SK-N-SH (cell line): ENCODE results near the gene SENP8. TPM values are rescaled to one million over a fixed set of nuclear protein-coding genes. Genes with fewer than 3 reads are reported as not detected.

Experiments
- CTCF ChIA-PET: fragments of 300-600, 350-600 bp; formaldehyde crosslinking; extraction: SDS; loops from one replicate; lab custom pipeline; 2021; lab: Yijun Ruan, JAX
- POLR2A ChIA-PET: fragments of 350-600 bp; sonication (Branson Sonifier 250); formaldehyde crosslinking; extraction: SDS; loops from one replicate; lab custom pipeline; 2020; ENCODE audit warnings: antibody characterized with exemption, inconsistent platforms; lab: Yijun Ruan, JAX
- DNase-seq: peaks from one replicate; pipeline ENCODE4 v3.0.0; 2012
- H2AFZ ChIP-seq: fragments of 200-600 bp; sonication (generic); 2 replicates; pipeline ENCODE4 v1.8.1; 2016; ENCODE audit warnings: antibody characterized with exemption, mild to moderate bottlenecking, low read depth
- H3F3A ChIP-seq: fragments of 200-600 bp; sonication (generic); replicated peaks from 2 replicates; pipeline ENCODE3; 2016; ENCODE audit warnings: antibody characterized with exemption, mild to moderate bottlenecking; ENCODE audit not compliant: insufficient read depth
- H3K27ac ChIP-seq, 2 experiments: fragments of 200-500 bp in 1 of 2; fragments of 200-600 bp in 1 of 2; sonication (Bioruptor generic) in 1 of 2; sonication (generic), shearing (Covaris generic) in 1 of 2; 2 replicates each; pipeline versions ENCODE4 v1.5.1 to v1.6.1; 2014 to 2016; ENCODE audit warnings: low read depth in 2 of 2, inconsistent platforms in 1 of 2, low read length in 1 of 2, mild to moderate bottlenecking in 1 of 2, mixed read lengths in 1 of 2
- H3K27me3 ChIP-seq: fragments of 200-600 bp; sonication (generic), shearing (Covaris generic); 2 replicates; pipeline ENCODE4 v1.6.1; 2016; ENCODE audit warnings: mixed run types; ENCODE audit not compliant: insufficient read depth
- H3K36me3 ChIP-seq, 2 experiments: fragments of 200-500 bp in 1 of 2; fragments of 200-600 bp in 1 of 2; sonication (Bioruptor generic) in 1 of 2; sonication (generic) in 1 of 2; replicated peaks in 1 of 2; 2 replicates each; pipeline versions ENCODE3 to v1.5.1; 2014 to 2016; ENCODE audit warnings: low read length in 1 of 2, mild to moderate bottlenecking in 1 of 2; ENCODE audit not compliant: insufficient read depth in 2 of 2, control insufficient read depth in 1 of 2
- H3K4me1 ChIP-seq, 2 experiments: fragments of 200-500 bp in 1 of 2; fragments of 200-600 bp in 1 of 2; sonication (Bioruptor generic) in 1 of 2; sonication (generic), shearing (Covaris generic) in 1 of 2; 2 replicates each; pipeline versions ENCODE4 v1.5.1 to v1.6.1; 2014 to 2016; ENCODE audit warnings: low read depth in 1 of 2, low read length in 1 of 2, mixed run types in 1 of 2; ENCODE audit not compliant: insufficient read depth in 2 of 2, control insufficient read depth in 1 of 2
- H3K4me2 ChIP-seq: fragments of 200-600 bp; sonication (generic), shearing (Covaris generic); 2 replicates; pipeline ENCODE4 v1.6.1; 2017; ENCODE audit warnings: mixed run types
- H3K4me3 ChIP-seq, 2 experiments: fragments of 200-500 bp in 1 of 2; fragments of 200-600 bp in 1 of 2; sonication (Bioruptor generic) in 1 of 2; sonication (generic), shearing (Covaris generic) in 1 of 2; 2 replicates each; pipeline versions ENCODE4 v1.5.1 to v1.8.1; 2014 to 2016; ENCODE audit warnings: low read depth in 2 of 2, inconsistent platforms in 1 of 2, low read length in 1 of 2, mild to moderate bottlenecking in 1 of 2, mixed read lengths in 1 of 2, moderate library complexity in 1 of 2
- H3K79me2 ChIP-seq: fragments of 200-600 bp; sonication (generic); 2 replicates; pipeline ENCODE4 v1.8.1; 2017; ENCODE audit warnings: mild to moderate bottlenecking; ENCODE audit not compliant: insufficient read depth
- H3K9ac ChIP-seq: fragments of 200-600 bp; sonication (generic); 2 replicates; pipeline ENCODE4 v1.6.1; 2017; ENCODE audit warnings: mixed run types
- H3K9me2 ChIP-seq: fragments of 200-600 bp; sonication (generic); 2 replicates; pipeline ENCODE4 v1.6.1; 2017; ENCODE audit warnings: mixed run types
- H3K9me3 ChIP-seq: fragments of 200-600 bp; sonication (generic); 2 replicates; pipeline ENCODE4 v1.6.1; 2017; ENCODE audit warnings: mixed run types, mild to moderate bottlenecking, moderate library complexity
- H4K20me1 ChIP-seq: fragments of 200-600 bp; sonication (generic); 2 replicates; pipeline ENCODE4 v1.6.1; 2017; ENCODE audit warnings: mild to moderate bottlenecking, mixed run types; ENCODE audit not compliant: insufficient read depth
- CHD2 ChIP-seq: fragments of 150-350 bp; IDR thresholded peaks from 2 replicates; pipeline ENCODE4 v1.6.1; 2018; ENCODE audit warnings: low read length; ENCODE audit not compliant: partially characterized antibody
- ELF1 ChIP-seq: IDR thresholded peaks from 2 replicates; pipeline ENCODE4 v1.4.0; 2012
- FOSL2 ChIP-seq: IDR thresholded peaks from 2 replicates; pipeline ENCODE4 v1.4.0; 2012; ENCODE audit warnings: low read depth, mild to moderate bottlenecking, moderate library complexity, borderline replicate concordance
- FOXM1 ChIP-seq: IDR thresholded peaks from 2 replicates; pipeline ENCODE4 v1.4.0; 2012; ENCODE audit warnings: low read depth, mild to moderate bottlenecking
- GABPA ChIP-seq: IDR thresholded peaks from 2 replicates; pipeline ENCODE4 v1.4.0; 2012; ENCODE audit warnings: low read depth, mild to moderate bottlenecking
- MAX ChIP-seq: IDR thresholded peaks from 2 replicates; pipeline ENCODE4 v1.4.0; 2012; ENCODE audit warnings: low read depth
- MEF2A ChIP-seq: IDR thresholded peaks from 2 replicates; pipeline ENCODE4 v1.4.0; 2012; ENCODE audit warnings: low read depth, borderline replicate concordance
- MXI1 ChIP-seq: IDR thresholded peaks from 2 replicates; pipeline ENCODE4 v1.6.1; 2012; ENCODE audit warnings: mild to moderate bottlenecking, low read depth, low read length, improper control_type of control experiment
- RFX5 ChIP-seq: IDR thresholded peaks from 2 replicates; pipeline ENCODE4 v1.6.1; 2012; ENCODE audit warnings: mild to moderate bottlenecking, improper control_type of control experiment, low read length
- SIN3A ChIP-seq: IDR thresholded peaks from 2 replicates; pipeline ENCODE4 v1.6.1; 2012; ENCODE audit warnings: low read depth, mild to moderate bottlenecking, low read length, moderate library complexity, borderline replicate concordance
- TCF12 ChIP-seq: IDR thresholded peaks from 2 replicates; pipeline ENCODE4 v1.4.0; 2012
- TEAD4 ChIP-seq: IDR thresholded peaks from 2 replicates; pipeline ENCODE4 v1.4.0; 2012; ENCODE audit warnings: mild to moderate bottlenecking, borderline replicate concordance; ENCODE audit not compliant: insufficient read depth
- USF1 ChIP-seq: IDR thresholded peaks from 2 replicates; pipeline ENCODE4 v1.4.0; 2012; ENCODE audit warnings: low read depth, borderline replicate concordance
- YY1 ChIP-seq: IDR thresholded peaks from 2 replicates; pipeline ENCODE4 v1.4.0; 2012; ENCODE audit warnings: low read depth, mild to moderate bottlenecking
- ZBTB33 ChIP-seq: IDR thresholded peaks from 2 replicates; pipeline ENCODE4 v1.4.0; 2012; ENCODE audit warnings: low read depth, borderline replicate concordance
- WGBS: methylation state at CpG from one replicate; pipeline ENCODE4 v1.1.6; 2017; ENCODE audit warnings: low lambda C conversion rate; 5-methylcytosine and 5-hydroxymethylcytosine counted together
- polyA plus RNA-seq, 3 experiments: library from polyadenylated mRNA; depleted of rRNA; stranded (reverse); fragments of >200 nt; gene quantifications; 2 replicates each; pipeline ENCODE4 v1.2.3, GENCODE V29; 2012

The SENP8 gene
- polyA plus RNA-seq, 1 of the 3 experiments (the other 2 are of a cell fraction), result 1.4 TPM

GRCh38 chr15:72173401-72173800, 55.2 kb downstream of the SENP8 start:
- POLR2A ChIA-PET, result no interaction called here
- CTCF ChIA-PET, result interaction anchor here (0.8 to 1.2 kb wide), 2 partner anchors 18 to 1060 kb away, joined by 3 read pairs; no protein-coding TSS in a partner anchor

GRCh38 chr15:72173864-72174550, 55.8 kb downstream of the SENP8 start:
- Histone ChIP-seq H3K27me3 (no peaks in the 10 kb centered on the region), H3K79me2 (no peaks in the 10 kb centered on the region), H3K4me1 (no peaks in the 10 kb centered on the region), H2AFZ (no peak overlapping the region), H3K9me3 (no peaks in the 10 kb centered on the region), H3K9me2 (no peaks in the 10 kb centered on the region), H4K20me1 (no peaks in the 10 kb centered on the region), H3K4me2 (no peak overlapping the region), H3K9ac (no peak overlapping the region), H3K4me3 (no peak overlapping the region), H3K36me3 (no peaks in the 10 kb centered on the region), H3F3A (no peaks in the 10 kb centered on the region), H3K27ac (no peak overlapping the region)
- WGBS, result 89% methylated on average over 11 of the region's 12 CpGs
- DNase-seq, result no peak
- no peak for TF ChIP-seq FOXM1
- POLR2A ChIA-PET, result no interaction called here
- CTCF ChIA-PET, result interaction anchor here (1.2 kb wide), 1 partner anchor 18 kb away, joined by 3 read pairs; no protein-coding TSS in a partner anchor

More at GRCh38 chr15:72173401-72173800, 55.2 kb downstream of the SENP8 start:
- Histone ChIP-seq H3K27me3 (no peaks in the 10 kb centered on the region), H2AFZ (no peak overlapping the region), H4K20me1 (no peaks in the 10 kb centered on the region), H3K9me3 (no peaks in the 10 kb centered on the region)
- TF ChIP-seq TCF12, result no peak
- no peak for TF ChIP-seq USF1
- no peak for TF ChIP-seq TEAD4
- TF ChIP-seq FOSL2, result no peak
- no peak for TF ChIP-seq CHD2
- TF ChIP-seq FOXM1, result no peak
- TF ChIP-seq MAX, result no peak
- no peak for TF ChIP-seq MEF2A
- TF ChIP-seq SIN3A, result no peak
- TF ChIP-seq RFX5, result no peak
- TF ChIP-seq, all 33 proteins: peak for 0
- no peak overlapping the region for H3K4me3 ChIP-seq
- no peaks in the 10 kb centered on the region for H3K79me2 ChIP-seq
- no peaks in the 10 kb centered on the region for H3K9me2 ChIP-seq
- DNase-seq, result no peak
- no peak overlapping the region for H3K9ac ChIP-seq
- WGBS, result 98% methylated on average over 5 of the region's 6 CpGs
- peaks cover 0 to 1% of the 10 kb centered on the region in 2 experiments; a peak in 1 of 4 replicates for H3K4me1 ChIP-seq
- no peak overlapping the region for H3K27ac ChIP-seq
- H3K36me3 ChIP-seq, result no peaks in the 10 kb centered on the region
- H3K4me2 ChIP-seq, result no peak overlapping the region
- no peaks in the 10 kb centered on the region for H3F3A ChIP-seq

GRCh38 chr15:72174551-72175165, 56.5 kb downstream of the SENP8 start:
- Histone ChIP-seq H3K27ac (no peak overlapping the region), H3K9ac (no peak overlapping the region), H3K27me3 (no peaks in the 10 kb centered on the region), H3K4me3 (no peak overlapping the region), H3K9me2 (no peaks in the 10 kb centered on the region), H3F3A (no peaks in the 10 kb centered on the region), H3K4me2 (no peak overlapping the region), H3K4me1 (peaks cover 0 to under 1% of the 10 kb centered on the region in 2 experiments; a peak in 1 of 4 replicates), H3K79me2 (no peaks in the 10 kb centered on the region), H4K20me1 (no peaks in the 10 kb centered on the region), H3K36me3 (no peaks in the 10 kb centered on the region), H2AFZ (no peak overlapping the region), H3K9me3 (no peaks in the 10 kb centered on the region)
- ChIA-PET CTCF (no interaction called here), POLR2A (no interaction called here)
- TF ChIP-seq YY1, result no peak
- TF ChIP-seq ZBTB33, result no peak
- TF ChIP-seq GABPA, result no peak
- no peak for TF ChIP-seq ELF1
- TF ChIP-seq FOSL2, result no peak
- TF ChIP-seq MAX, result no peak
- no peak for TF ChIP-seq MXI1
- DNase-seq, result no peak
- WGBS, result 73% methylated on average over 4 of the region's 5 CpGs
